Right lobe of liver (tissue), 4 donors: ENCODE results near the gene DIPK1B.

Source experiments
- POLR2A ChIP-seq: fragments of 450-650 bp; IDR thresholded peaks from one replicate; pipeline ENCODE4 v1.6.1; 2017; ENCODE audit warnings: antibody characterized with exemption, mild to moderate bottlenecking
- TF ChIP-seq, protein P1 (sequence below), 4 donors: fragments of 200-600 bp in 3 of 4; fragments of 450-650 bp in 1 of 4; IDR thresholded peaks; one replicate each; pipeline versions ENCODE4 v1.5.1 to v1.8.0; 2016 to 2022; ENCODE audit warnings: antibody characterized with exemption in 4 of 4, mild to moderate bottlenecking in 2 of 4
- donor health status: DM: no; HTN: no; CAD: no.
- donor health status: DM: no; HTN: no; CAD: no.
- donor health status: DM: no; HTN: yes; CAD: no.

DNA sequence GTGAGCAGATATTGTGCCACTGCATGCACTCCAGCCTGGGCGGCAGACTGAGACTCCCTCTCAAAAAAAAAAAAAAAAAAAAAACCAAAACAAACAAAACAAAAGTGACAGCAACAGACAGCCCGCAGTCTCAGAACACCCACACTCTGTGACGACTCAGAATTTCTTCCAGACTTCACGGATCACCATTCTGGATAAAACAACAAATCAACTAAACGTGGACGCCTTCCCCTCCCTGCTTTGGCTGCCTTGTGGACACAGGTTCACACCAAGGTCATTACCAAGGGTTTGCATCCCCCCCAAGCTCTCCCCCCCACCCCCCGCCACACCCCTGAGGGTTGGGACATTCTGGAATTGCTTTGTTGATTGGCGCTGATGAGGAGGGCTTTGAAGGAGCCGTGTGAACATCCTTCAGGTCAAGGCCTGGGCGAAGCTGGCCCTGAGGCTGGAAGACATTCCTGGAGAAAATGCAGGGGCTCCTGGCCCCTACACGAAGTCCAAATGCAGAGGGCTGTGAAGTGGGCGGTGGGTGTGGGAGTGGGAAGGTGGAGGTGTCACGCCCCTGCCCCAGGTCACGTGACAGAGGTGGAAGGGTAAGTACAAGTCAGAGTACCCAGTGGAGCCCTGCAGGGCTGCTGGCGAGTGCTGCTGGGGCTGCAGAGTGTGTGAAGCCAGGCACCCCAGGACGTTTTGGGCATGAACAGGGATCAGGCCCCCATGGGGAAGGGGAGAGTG, 20.2 kb downstream of the DIPK1B start:
- TF ChIP-seq, protein P1, sequence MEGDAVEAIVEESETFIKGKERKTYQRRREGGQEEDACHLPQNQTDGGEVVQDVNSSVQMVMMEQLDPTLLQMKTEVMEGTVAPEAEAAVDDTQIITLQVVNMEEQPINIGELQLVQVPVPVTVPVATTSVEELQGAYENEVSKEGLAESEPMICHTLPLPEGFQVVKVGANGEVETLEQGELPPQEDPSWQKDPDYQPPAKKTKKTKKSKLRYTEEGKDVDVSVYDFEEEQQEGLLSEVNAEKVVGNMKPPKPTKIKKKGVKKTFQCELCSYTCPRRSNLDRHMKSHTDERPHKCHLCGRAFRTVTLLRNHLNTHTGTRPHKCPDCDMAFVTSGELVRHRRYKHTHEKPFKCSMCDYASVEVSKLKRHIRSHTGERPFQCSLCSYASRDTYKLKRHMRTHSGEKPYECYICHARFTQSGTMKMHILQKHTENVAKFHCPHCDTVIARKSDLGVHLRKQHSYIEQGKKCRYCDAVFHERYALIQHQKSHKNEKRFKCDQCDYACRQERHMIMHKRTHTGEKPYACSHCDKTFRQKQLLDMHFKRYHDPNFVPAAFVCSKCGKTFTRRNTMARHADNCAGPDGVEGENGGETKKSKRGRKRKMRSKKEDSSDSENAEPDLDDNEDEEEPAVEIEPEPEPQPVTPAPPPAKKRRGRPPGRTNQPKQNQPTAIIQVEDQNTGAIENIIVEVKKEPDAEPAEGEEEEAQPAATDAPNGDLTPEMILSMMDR (IDR thresholded peaks at IDR 0.05): no peak
- TF ChIP-seq POLR2A: no peak
